SK-N-MC (cell line): ENCODE data around the gene BCAS4.

ENCODE experiments used
- EZH2 ChIP-seq: fragments of 200-600 bp; sonication (generic); IDR thresholded peaks from one replicate; pipeline ENCODE4 v1.6.1; 2017; ENCODE audit warnings: antibody characterized with exemption
- POLR2AphosphoS5 ChIP-seq: IDR thresholded peaks from 2 replicates; pipeline ENCODE4 v1.6.1; 2012; ENCODE audit warnings: mild to moderate bottlenecking, low read depth, low read length, borderline replicate concordance

DNA sequence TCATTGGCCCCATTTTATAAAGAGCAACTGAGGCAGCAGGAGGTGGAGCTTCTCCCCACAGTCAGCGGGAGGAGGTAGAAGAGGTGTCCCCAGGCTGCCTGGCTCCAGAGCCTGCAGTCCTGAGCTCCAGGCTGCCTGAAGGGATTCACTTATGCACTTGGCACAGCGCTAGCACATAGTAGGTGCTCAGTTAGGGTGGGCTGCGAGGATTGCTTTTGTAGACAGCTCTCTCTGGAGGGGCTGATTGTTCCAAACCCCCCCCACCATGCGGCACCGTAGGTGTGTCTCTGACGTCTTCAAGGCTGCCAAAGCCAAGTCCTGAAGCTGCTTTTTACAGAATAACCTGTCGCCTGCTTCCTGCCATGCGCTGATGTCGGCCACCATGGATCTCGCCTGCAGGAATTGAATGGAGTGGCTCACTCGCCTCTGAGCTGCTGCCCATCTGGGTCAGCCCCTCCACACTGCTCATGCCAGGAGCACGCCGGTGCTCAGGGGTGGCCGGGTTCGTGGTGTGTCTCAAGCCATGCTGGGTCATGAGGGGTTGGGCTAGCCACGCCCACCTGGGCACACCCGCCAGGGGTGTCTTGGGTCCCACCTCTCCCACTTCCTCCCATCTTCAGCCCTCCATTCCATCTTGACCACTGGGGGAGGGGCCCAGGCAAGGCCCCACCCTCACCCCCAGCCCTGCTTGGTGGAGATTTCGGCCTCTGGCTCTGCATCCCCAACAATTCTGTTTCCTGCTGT is 59.8 kb downstream of the BCAS4 start:
- TF ChIP-seq EZH2 (no peak), POLR2AphosphoS5 (no peak)
